GM19455 (cell line): ENCODE results near the gene BHLHE23.

Source experiments
- ATAC-seq: cut with Tn5 transposase; IDR thresholded peaks from one replicate; pipeline ENCODE4 v1.9.1; 2021; ENCODE audit not compliant: unreplicated experiment

Gene BHLHE23

DNA sequence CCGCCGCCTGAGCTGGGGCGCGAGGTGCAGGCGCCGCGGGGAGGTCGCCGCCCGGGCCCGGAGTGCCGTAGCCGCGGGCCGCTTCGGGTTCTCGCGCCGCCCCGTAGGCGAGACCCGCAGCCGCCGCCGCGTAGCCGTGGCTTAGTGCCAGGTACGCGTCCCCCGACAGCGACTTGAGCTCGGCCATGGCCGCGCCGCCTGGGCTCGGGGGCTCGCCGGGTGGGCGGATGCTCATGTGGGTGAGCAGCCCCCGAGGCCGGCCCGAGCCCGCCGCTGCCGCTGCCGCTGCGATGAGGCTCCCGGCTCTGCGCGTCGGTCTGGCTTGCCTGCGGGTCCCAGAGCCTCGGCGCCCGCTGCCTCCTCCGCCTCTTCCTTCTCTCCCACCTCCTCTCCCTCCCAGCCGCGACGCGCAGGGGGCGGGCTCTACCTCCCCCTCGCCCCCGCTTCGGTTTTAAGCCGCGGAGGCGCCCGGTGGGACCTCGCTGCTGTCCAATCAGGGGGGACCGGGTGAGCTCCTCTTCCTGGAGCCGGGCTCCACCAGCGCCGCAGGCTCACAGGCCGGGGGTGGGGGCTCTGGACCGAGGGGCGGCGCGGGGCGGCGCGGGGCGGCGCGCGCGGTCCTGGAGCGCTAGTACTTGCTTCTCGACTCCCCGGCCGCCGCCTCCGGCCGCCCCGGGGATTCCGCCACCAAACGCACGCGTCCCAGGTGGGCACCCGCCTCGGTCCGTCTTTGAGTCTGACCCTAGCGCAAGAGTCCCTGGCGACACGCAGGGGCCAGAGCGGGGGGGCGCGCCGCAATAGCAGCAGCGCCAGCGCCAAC is at the start of gene BHLHE23:
Gene BHLHE23 (minus strand): TSS at position 425 of the 820 bp plus-strand sequence. CDS start 190 bp downstream, at position 235.
- no peak for ATAC-seq

DNA sequence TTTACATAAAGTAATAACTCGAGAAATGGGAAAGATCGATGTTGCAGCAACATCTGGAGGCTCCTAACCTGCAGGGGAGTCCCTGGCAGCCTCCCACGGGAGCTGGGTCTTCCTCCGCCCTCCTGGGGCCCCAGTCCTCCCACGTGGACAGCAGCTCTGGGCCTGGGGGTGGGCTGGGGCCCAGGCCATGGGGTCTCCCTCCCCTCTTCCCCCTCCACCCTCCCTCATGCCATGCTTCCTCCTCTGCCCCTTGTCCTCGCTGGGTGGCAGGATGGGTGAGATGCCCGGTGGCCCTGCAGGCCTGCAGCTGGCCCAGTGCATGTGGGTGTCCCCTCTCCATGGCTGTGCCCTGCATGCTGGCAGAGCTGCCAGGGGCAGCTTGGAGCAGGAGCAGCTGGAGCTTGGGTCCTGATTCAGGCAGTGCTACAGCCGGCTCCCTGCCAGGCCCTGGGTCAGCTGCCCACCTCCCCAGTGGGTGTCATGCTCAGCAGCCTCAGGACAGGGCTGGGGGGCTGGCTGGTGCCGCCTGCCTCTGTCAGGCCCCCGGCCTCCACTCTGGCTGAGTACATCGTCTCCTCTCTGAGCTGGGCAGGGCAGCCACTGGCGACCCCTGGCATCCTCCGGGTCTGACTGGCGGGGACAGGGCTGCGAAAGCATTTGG is 48.9 kb upstream of the BHLHE23 start:
- no peak for ATAC-seq

DNA sequence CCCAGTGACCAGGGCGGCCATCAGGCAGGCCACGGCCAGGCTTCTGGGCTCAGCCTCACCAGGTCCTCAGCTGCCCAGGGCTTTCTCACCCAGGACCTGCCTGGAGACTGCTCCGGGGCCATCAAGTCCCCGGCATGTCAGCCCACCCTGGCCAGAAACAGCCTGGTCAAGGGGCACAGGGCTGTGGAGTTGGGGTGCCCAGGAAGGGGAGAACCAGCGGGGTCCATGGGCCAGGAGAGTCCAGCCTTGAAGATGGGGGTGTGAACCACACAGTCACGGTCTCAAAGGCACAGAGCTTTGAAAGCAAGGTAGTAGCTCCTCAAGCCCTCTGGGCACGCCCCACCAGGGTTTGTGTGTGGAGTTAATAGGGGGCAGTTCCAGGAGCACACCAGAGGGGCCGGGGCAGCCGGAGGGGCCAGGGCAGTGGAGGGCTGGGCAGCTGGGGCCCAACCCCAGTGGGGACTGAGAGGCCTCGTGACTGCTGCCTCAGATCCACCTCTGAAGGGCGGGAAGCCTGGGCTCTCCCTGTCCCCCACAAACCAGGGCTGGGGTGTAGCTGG is 48.0 kb upstream of the BHLHE23 start:
- ATAC-seq = no peak

DNA sequence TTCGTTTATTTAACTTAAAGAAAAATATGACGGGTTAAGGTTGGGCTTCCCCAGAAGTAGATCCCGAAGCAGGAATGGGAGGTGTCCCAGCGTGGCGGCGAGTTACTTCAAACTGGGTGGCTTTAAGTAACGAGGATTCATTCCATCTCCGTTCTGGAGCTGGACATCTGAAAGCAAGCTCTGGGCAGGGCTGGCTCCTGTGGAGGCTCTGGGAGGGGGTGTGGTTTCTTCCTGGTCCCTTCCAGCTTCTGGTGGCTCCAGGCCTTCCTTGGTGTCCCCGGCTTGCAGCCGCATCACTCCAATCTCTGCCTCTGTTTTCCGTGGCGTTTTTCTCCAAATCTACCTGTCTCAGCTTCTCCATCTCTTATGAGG is 47.3 kb upstream of the BHLHE23 start:
- ATAC-seq = no peak

DNA sequence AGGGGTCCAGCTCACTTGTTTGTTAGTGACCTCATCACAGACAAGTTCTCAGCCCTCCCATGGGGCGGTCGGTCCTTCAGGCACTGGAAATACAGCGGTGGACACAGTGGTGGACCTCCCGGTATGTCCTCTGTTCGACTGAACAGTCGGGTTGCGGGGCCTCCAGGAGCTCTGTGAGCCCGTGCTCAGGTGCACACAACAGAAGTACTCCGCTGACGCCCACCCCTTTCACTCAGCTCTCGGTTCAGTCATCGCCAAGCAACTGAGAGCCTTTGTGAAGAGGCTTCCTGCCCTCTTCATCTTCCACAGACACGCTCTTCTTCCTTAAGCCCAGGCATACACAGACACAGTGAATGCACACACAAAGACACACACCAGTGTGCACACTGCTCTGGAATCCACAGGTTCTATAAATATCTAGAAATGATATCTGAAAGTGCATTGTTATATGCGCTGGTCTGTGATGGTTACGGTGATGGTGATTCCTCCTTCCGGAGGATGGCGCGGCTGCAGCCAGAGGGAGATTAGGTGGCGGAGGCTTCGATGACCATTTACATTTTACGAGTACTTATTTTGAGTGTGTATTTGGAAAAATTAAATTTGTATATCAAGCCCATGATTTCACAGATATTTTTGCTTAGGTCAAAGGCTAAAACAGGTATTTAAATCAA is 46.8 kb upstream of the BHLHE23 start:
- no peak for ATAC-seq

DNA sequence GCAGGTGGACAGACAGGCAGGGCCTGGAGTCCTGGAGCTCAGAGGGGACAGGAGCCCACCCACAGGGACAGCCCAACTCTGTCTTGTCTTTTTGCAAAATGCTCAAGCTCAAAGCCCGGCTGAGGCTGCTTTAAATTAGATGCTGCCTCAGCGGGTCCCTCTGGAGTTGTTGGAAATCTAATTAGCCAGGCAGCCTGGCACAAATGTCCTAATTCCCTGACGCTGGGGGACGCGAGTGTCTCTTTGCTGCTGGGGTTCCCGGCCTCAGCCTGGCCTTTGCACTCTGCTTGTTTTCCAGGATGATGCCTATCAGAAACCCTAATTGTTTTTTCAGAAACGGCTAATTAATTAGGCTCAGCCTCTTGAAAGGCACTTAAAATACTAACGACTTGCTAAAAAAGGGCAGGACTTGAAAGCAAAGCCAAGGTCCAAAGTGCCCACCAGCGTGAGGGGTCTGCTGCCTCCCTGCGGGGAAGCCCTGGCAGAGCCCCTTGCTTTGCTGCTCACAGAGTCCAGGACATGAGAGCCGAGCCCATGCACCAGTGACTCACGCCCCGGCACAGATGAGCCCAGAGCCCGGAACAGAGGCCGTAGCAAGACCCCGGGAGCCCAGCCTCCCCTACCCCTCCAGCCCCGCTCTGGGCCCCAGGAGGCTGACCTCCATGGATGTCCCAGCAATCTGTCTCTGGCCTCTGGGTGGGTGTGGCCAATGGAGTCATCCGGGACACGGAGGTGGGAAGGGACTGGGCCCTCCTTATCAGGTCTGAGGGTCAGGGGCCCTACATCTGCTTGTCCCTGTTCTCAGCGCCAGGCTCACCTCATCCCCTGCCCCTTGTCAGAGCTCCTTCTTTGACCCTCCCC is 46.0 kb upstream of the BHLHE23 start:
- ATAC-seq = no peak

DNA sequence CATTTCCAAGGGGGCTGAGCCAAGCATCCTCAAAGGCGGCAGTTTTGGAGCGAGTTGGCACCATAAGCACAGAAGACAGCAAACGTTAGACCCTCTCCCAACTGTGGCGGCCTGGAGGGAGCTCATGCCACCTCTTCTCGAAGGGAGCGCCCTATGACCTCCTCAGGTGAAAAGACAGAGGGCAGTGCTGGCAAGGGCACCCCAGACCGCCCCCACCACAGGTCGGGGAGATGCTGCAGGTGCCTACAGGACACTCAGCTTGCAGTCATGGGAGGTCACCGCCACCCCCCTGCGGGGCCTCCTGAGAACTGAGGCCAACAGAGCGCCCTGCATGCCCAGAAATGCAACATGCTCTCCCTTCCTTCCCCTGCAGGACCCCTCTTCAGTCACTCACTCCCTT is 45.1 kb upstream of the BHLHE23 start:
- no peak for ATAC-seq

DNA sequence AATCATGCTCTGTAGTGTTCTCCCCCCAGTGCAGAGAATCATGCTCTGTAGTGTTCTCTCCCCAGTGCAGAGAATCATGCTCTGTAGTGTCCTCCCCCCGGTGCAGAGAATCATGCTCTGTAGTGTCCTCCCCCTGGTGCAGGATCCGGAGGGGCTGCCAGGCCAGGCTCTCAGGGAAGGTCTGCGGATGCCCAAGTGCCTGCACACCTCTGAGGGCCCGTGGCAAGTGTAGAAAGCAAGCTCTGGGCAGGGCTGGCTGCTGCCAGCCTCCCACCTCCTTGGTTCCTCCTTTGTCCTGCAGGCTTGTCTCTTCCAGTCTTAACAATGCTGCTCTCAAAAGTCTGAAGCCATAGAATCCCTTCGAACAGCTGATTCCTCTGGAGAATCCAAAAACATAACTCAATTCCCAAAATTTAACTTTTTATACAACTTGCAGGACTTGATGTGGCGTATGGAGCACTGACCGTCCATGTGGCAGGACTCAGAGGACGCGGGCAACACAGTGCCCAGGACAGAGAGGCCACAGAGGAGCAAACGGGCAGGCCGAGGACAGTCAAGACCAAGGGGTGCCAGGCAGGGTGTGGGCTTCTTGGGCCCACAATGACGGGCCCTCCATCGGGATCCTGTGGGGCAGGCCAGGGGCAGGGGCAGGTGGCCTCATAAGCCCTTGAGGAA is 44.6 kb upstream of the BHLHE23 start:
- ATAC-seq = no peak

DNA sequence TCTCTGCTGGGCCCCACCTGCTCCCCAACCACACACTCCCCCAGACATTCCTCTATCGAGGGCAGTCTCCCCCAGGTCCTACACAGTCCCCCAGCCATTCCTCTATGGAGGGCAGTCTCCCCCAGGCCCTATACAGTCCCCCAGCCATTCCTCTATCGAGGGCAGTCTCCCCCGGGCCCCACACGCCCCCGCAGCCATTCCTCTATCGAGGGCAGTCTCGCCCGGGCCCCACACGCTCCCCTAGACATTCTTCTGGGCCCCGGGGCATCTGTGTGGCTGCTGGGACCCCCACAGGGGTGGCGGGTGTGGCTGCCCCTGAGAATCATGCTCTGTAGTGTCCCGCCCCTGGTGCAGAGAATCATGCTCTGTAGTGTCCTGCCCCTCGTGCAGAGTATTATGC is 43.6 kb upstream of the BHLHE23 start:
- ATAC-seq = no peak

DNA sequence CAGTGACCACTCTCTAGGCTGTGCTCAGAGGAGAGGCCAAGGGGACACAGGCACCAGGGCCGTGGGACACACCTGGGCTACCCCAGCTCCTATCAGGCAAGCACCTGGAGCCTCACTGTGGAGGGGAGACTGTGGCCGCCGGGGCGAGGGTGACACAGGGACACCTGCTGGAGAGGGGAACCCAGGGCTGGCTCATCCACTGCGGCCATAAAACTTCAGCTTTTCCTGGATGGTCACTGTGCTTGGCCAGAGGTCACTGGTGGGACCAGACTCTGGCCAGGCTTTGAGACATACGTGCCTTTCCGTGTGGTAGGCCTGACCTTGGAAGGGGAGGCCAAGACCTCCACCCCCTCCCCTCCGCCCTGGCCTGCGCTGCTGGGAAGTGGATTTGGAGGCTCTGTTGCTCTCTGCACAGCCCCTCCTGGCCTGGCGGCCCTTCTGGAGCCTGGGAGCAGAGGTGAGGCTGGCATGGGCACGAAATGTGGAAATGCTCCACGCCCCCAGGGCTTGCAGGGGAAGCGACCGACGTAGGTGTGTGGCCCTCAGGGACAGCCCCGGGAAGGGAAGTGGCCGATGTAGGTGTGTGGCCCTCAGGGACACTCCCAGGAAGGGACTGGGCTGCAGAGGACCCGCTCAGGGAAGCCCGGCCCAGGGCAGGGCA is 42.9 kb upstream of the BHLHE23 start:
- ATAC-seq = no peak

DNA sequence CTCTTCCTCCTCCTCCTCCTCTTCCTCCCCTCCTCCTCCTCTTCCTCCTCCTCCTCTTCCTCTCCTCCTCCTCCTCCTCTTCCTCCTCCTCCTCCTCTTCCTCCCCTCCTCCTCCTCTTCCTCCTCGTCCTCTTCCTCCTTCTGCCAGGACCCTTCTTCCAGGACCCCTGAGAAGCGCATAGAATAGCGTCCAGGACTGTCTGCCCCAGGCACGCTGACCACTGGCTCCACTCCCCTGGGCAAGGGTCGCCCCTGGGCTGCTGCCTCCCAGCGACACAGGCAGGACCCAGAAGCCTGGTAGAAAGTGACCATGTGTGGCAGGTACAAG is 42.4 kb upstream of the BHLHE23 start:
- ATAC-seq = no peak

DNA sequence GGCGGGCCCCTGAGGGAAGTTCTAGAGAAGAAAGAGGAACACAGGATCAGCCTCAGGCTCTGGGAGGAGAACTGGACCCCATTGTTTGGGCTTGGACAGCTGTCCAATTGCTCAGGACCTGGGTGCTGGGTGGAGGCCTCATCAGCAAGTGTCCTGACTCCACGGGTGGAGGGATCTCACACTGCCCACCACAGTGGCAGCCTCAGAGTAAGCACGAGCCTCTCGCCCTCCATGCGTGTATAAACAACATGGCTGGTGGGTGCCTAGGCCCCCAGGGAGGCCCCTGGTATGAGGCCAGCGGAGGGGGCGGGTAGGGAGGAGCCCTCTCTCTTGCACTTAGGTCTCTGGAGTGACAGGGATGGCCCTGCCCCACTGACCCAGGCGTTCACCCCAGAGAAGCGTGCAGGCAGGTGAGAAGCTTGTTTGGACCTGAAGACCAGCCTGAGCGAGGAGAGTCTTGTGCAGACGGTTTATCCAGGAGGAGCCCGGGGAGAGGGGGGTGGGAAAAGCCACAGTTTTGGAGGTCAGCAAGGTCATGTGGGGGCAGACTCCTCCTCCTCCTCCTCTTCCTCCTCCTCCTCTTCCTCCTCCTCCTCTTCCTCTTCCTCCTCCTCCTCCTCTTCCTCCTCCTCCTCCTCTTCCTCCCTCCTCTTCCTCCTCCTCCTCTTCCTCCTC is 41.9 kb upstream of the BHLHE23 start:
- ATAC-seq = no peak

DNA sequence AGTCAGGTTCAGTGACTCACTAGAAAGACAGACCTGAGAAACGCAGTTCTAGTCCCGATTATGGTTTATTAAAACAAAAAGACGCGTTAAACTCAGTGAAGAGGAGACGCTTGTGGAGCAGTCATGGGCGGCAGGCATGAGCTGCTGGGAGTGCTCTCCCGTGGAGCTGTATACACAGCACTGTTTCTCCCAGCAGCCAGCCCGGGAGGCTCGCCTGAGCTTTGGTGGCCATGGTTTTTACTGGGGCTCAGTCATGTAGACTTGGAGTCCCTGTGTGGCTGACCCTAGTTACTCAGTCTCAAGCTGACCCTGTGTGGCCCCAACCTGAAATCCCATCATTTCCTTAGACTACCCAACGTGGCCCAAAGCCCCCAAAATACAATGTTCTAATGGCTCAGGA is 41.2 kb upstream of the BHLHE23 start:
- ATAC-seq = no peak

DNA sequence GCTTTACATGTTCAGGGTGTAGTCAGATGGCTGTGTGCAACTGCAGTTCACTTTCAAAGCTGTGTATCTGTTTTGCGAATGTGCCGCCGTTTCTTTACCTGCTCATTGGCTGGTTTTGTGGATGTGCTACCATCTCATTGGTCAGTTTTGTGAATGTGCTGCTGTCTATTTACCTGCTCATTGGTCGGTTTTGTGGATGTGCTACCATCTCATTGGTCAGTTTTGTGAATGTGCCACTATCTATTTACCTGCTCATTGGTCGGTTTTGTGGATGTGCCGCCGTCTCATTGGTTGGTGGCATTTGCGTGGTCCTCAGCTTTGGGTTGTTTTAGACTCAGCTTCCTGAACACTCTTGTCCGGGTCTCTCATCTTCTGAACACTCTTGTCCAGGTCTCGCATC is 40.5 kb upstream of the BHLHE23 start:
- no peak for ATAC-seq

DNA sequence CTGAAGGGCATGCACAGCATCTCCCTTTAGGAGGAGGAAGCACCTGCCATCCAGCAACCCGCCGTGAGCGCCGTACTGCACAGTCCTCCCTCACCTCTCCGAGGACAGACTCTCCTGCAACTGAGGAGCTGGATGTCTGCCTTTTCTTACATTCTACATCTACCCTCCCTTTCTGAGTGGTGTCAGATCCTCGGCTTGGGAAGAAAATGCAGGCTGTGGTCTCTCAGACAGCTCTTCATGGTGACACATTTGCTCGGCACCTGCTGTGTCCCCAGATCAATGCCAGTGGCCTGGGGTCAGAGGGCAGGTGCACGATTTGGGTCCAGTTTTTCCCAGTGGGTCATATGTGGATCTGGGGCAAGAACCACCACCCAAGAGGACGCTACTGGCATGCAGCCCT is 40.1 kb upstream of the BHLHE23 start:
- no peak for ATAC-seq

DNA sequence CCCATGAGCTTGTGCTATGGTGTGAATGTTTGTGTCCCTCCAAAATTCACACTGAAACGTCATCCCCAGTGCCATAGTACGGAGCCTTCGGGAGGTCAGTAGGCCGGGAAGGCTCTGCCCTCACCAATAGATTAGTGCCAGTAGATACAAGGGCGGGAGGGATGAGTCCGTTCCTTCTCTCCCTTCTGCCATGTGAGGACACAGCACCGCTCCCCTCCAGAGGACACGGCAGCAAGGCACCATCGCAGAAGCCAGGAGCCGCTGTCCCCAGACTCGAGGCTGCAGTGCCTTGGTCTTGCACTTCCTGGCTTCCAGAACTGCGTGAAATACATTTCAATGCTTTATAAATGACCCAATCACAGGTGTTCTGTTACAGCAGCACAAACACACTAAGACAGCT is 39.2 kb upstream of the BHLHE23 start:
- no peak for ATAC-seq

DNA sequence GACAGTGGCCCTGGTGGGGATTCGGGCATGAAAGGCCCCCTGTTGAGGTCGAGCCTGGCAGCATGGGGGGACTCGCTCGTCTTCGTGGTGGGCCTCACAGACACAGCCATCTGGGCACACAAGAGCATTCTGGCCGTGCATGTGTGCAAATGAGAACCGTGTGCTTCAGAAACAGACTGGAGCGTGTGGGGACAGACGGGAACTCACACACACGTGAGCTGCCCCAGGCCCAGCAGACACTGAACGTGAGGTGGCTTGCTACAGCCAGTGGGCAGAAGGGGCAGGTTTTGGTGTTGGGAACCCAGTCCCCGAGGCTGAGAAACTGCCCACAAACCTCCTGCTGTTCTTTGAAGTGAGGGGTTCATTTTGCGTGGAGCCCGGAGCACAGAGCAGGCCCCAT is 38.6 kb upstream of the BHLHE23 start:
- ATAC-seq = no peak

DNA sequence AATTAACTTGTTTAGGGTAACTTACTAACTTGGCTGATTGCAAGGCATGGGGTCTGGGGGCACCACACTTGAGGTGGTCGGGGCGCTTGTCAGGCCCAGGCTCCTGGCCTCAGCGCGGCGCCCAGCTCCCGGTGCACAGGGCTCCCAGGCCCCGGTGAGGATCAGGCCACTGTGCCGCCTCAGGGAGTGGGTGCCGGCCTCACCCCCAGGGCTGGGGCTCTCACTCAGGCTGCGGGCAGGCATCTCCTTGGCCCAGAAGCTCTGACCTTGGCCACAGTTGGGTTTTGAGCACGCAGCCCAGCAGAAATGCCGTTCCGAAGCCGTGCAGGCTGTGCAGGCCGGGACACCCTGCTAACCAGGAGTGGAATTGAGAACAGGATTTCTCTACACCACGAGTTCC is 37.8 kb upstream of the BHLHE23 start:
- no peak for ATAC-seq

DNA sequence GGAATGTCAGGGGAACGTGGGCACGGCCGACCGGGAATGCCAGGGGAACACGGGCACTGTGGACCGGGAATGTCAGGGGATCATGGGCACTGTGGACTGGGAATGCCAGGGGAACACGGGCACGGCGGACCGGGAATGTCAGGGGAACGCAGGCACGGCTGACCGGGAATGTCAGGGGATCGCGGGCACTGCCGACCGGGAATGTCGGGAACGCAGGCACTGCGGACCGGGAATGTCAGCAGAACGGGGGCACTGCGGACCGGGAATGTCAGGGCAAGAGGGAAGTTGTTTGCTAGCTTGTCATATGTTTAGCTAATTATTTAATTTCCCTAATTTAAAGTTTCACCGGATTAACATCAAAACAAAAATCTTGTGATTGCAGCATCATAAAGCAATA is 37.4 kb upstream of the BHLHE23 start:
- no peak for ATAC-seq
